ENCODE results near the gene PIP5KL1.

The PIP5KL1 gene

GRCh38 chr9:127930231-127931091 is at the start of gene PIP5KL1:
TSS of gene PIP5KL1 (minus strand) at chr9:127930777. CDS start at chr9:127930752, 25 bp downstream.
- DNase-seq (ENCODE audit: low read depth, low spot score), result no peak

- no peak for DNase-seq (ENCODE audit: low read depth, low spot score)
These were observed 49.6 kb upstream of the PIP5KL1 start for GRCh38 chr9:127980060-127980705.

- no peak for DNase-seq (ENCODE audit: low read depth, low spot score)
These were observed 48.9 kb upstream of the PIP5KL1 start for GRCh38 chr9:127979333-127980059.

- DNase-seq (ENCODE audit: low read depth, low spot score), result no peak
These were observed 48.4 kb upstream of the PIP5KL1 start for GRCh38 chr9:127979015-127979332.

GRCh38 chr9:127977884-127978647 is 47.5 kb upstream of the PIP5KL1 start:
- no peak for DNase-seq (ENCODE audit: low read depth, low spot score)

GRCh38 chr9:127977009-127977883 is 46.7 kb upstream of the PIP5KL1 start:
- DNase-seq (ENCODE audit: low read depth, low spot score), result no peak

GRCh38 chr9:127976498-127976897 is 45.9 kb upstream of the PIP5KL1 start:
- DNase-seq (ENCODE audit: low read depth, low spot score), result no peak

GRCh38 chr9:127975376-127976315 is 45.1 kb upstream of the PIP5KL1 start:
- DNase-seq (ENCODE audit: low read depth, low spot score), result no peak

GRCh38 chr9:127974769-127975261 is 44.2 kb upstream of the PIP5KL1 start:
- DNase-seq (ENCODE audit: low read depth, low spot score), result no peak

GRCh38 chr9:127974001-127974768 is 43.6 kb upstream of the PIP5KL1 start:
- DNase-seq (ENCODE audit: low read depth, low spot score), result no peak

GRCh38 chr9:127973169-127974000 is 42.8 kb upstream of the PIP5KL1 start:
- no peak for DNase-seq (ENCODE audit: low read depth, low spot score)

- no peak for DNase-seq (ENCODE audit: low read depth, low spot score)
These were observed 41.8 kb upstream of the PIP5KL1 start for GRCh38 chr9:127972236-127972871.

GRCh38 chr9:127971357-127972235 is 41.0 kb upstream of the PIP5KL1 start:
- DNase-seq (ENCODE audit: low read depth, low spot score), result no peak

GRCh38 chr9:127970401-127971313 is 40.1 kb upstream of the PIP5KL1 start:
- peak; percentile 46 for DNase-seq (ENCODE audit: low read depth, low spot score)

GRCh38 chr9:127968700-127969383 is 38.3 kb upstream of the PIP5KL1 start:
- no peak for DNase-seq (ENCODE audit: low read depth, low spot score)

Data from activated naive CD8-positive, alpha-beta T cell treated with anti-CD3 and anti-CD28 coated beads, Interleukin-2, amount 50 U/mL, for 16 hours (primary cell).